ENCODE results near the gene LYZL1.

GRCh38 chr10:29323367-29323766, 34.5 kb downstream of the LYZL1 start:
- TF ChIP-seq CTCF (IDR thresholded peaks at IDR 0.05) (no peak), POLR2A (IDR thresholded peaks at IDR 0.05) (no peak), EP300 (IDR thresholded peaks at IDR 0.05) (no peak)
